GM19035 (cell line): ENCODE measurements around the gene CYP26A1.

Source experiments
- ATAC-seq: cut with Tn5 transposase; IDR thresholded peaks from one replicate; pipeline ENCODE4 v1.9.1; 2021; ENCODE audit not compliant: unreplicated experiment

CYP26A1 gene

GRCh38 chr10:93073539-93074146, at the start of gene CYP26A1:
Gene CYP26A1, plus strand, starts transcription at chr10:93073893. Its CDS starts 42 bp downstream, at chr10:93073935.
- ATAC-seq: no peak

GRCh38 chr10:93026072-93026471, 47.6 kb upstream of the CYP26A1 start:
- no peak for ATAC-seq

DNA sequence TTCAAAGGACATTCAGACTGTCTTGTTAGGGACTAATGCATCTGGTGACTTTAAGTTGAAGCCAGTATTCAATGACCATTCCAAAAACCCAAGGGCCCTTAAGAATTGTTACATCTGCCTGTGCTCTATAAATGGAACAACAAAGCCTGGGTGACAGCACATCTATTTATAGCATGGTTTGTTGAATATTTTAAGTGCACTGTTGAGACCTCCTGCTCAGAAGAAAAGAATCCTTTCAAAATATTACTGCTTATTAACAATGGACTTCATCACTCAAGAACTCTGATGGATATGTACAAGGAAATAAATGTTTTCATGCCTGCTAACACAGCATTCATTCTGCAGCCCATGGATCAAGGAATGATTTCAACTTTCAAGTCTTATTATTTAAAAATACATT, 46.2 kb upstream of the CYP26A1 start:
- ATAC-seq: no peak

- no peak for ATAC-seq
Observed at GRCh38 chr10:93028883-93029282, 44.8 kb upstream of the CYP26A1 start.

GRCh38 chr10:93030409-93030808, 43.3 kb upstream of the CYP26A1 start:
- no peak for ATAC-seq

GRCh38 chr10:93032105-93032808, 41.4 kb upstream of the CYP26A1 start:
- ATAC-seq: no peak

DNA sequence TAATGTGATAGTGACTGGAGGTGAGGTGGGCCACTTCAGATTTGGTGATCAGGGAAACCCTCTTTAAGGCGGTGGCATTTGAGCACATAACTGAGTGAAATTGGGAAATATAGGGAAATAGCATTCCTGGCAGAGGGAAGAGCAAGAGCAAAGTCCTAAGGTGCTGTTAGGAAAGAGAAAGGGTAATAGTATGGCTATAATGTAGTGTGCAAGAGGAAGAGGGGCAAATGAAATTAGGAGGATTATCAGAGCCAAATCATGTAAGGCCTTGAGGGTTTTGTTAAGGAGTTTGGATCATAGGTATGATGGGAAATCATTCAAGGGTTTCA, 40.9 kb upstream of the CYP26A1 start:
- ATAC-seq: no peak

GRCh38 chr10:93034426-93034825, 39.3 kb upstream of the CYP26A1 start:
- ATAC-seq: no peak

- no peak for ATAC-seq
Observed at GRCh38 chr10:93039110-93039509, 34.6 kb upstream of the CYP26A1 start.

- no peak for ATAC-seq
Observed at GRCh38 chr10:93039721-93040120, 34.0 kb upstream of the CYP26A1 start.

- no peak for ATAC-seq
Observed at GRCh38 chr10:93054486-93054885, 19.2 kb upstream of the CYP26A1 start.

GRCh38 chr10:93058139-93058538, 15.6 kb upstream of the CYP26A1 start:
- ATAC-seq: no peak

- no peak for ATAC-seq
Observed at GRCh38 chr10:93059975-93060886, 13.5 kb upstream of the CYP26A1 start, which contains the start of gene CYP26C1. Gene CYP26C1, plus strand, starts transcription at chr10:93060798. Its CDS starts 466 bp downstream, at chr10:93061264.

- no peak for ATAC-seq
Observed at GRCh38 chr10:93060887-93061593, 12.7 kb upstream of the CYP26A1 start.

GRCh38 chr10:93061594-93062513, 11.8 kb upstream of the CYP26A1 start:
- no peak for ATAC-seq

GRCh38 chr10:93062514-93063143, 11.1 kb upstream of the CYP26A1 start:
- ATAC-seq: peak; percentile 56

DNA sequence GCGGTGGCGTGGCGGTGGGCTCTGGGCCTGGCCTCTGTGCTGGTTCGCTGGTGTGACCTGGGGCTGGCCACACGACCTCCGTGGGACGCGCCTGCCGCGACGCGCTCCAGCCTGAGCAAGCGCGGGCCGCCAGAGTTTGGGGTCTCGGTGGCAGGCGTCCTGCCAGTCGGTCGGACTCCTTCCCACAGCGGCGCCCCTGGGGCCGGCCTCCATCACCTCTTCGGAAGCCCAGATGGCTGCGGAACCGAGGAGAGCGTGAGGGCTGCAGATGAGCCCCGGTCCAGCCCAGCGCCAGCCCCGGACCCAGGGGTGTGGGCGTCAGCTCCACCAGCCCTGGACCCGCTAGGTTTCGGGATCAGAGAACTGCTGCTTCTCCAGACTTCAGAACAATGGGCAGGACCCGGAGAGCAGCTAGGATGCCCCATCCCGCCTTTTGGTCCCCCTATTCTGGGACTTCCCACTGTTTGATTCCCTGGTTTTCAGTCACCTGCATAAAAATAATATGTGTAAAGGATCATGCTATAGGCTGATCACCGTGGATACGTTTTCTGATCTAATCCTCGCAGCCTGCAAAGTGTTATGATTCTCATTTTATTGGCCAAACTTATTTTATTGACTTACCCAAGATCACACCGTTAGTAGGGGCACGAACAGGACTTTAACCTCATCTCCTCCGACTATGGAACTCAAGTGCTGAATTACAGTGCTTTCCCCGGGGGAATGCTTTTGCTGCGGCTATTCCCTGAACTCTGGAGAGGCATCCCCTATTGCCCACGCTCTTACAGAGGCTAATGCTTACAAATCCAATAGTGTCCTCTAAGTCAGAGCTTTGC, 10.3 kb upstream of the CYP26A1 start:
- ATAC-seq: no peak

DNA sequence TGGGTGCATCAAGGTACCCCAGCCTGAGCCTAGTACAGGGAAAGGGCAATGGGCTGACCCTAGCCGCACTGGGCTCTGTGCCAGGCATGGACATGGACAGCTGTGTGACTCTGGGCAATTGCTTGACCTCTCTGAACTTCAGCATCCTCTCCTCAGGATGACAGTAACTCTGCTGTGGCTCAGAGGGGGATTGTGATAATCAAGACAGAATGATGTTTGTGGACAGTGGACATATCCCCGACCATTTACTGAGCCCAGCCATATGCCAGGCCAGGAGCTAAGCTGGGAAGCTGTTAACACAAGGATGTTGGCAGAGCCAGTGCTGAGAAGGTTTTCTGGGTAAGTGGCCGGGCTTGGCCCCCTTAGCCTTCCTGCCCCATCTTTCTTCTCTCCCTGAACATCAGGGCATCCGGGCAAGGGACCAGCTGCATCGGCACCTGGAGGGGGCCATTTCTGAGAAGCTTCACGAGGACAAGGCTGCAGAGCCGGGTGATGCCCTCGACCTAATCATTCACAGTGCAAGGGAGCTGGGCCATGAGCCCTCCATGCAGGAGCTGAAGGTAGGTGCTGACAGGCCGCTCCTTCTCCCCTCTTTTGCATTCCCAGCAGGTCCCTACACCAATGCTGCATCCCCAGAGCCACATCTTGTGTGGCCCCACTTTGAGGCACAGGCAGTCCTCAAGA, 9.6 kb upstream of the CYP26A1 start:
- ATAC-seq: no peak
